Testis (tissue), 3 donors: ENCODE data around the gene SLCO3A1. TPM values are rescaled to one million over a fixed set of nuclear protein-coding genes. Genes with fewer than 3 reads are reported as not detected.

Source experiments
- DNase-seq: peaks from one replicate; pipeline ENCODE4 v3.0.0-alpha.2; 2019
- H3K27ac ChIP-seq, 2 donors: fragments of 200-600 bp; sonication (generic); one replicate each; pipeline ENCODE4 v1.5.1; 2019
- H3K27me3 ChIP-seq: fragments of 200-600 bp; sonication (generic); one replicate; pipeline ENCODE4 v1.5.1; 2019
- H3K36me3 ChIP-seq: fragments of 200-600 bp; sonication (generic); one replicate; pipeline ENCODE4 v1.5.1; 2017; ENCODE audit warnings: low read depth; ENCODE audit errors: missing control alignments
- H3K4me1 ChIP-seq: fragments of 200-600 bp; sonication (generic); one replicate; pipeline ENCODE4 v1.5.1; 2019
- H3K4me3 ChIP-seq, 2 donors: fragments of 200-600 bp; sonication (generic); one replicate each; pipeline ENCODE4 v1.5.1; 2017 to 2019
- H3K9me3 ChIP-seq: fragments of 200-600 bp; sonication (generic); one replicate; pipeline ENCODE4 v1.5.1; 2017
- POLR2A ChIP-seq: fragments of 450-650 bp; IDR thresholded peaks from one replicate; pipeline ENCODE4 v1.6.1; 2017; ENCODE audit warnings: antibody characterized with exemption, mild to moderate bottlenecking, moderate library complexity
- WGBS, 2 donors: methylation state at CpG; one replicate each; pipeline ENCODE4 v1.1.5; 2018; 5-methylcytosine and 5-hydroxymethylcytosine counted together
- intact Hi-C: fragments of 100-400 bp; cut with DNase I; formaldehyde crosslinking; loops from one replicate; pipeline ENCODE4 v1.15.1; 2023; ENCODE audit warnings: low total_unique reads
- polyA plus RNA-seq: library from polyadenylated mRNA; stranded (reverse); fragments of 350-450 nt; fragmentation: Illumina TruSeq; extraction: RNeasy Lipid Tissue Mini Kit (QIAGEN cat#74804); gene quantifications from one replicate; pipeline ENCODE4 v1.2.3, GENCODE V29; 2014; ENCODE audit warnings: low read depth, low replicate concordance; ENCODE audit not compliant: insufficient read depth
- total RNA-seq, 2 donors: library from RNA; depleted of rRNA; stranded (reverse); fragments of >200 nt; gene quantifications; one replicate each; pipeline ENCODE4 v1.2.3, GENCODE V29; 2016
- TF ChIP-seq, protein P1 (sequence below), 3 experiments: fragments of 450-650 bp in 2 of 3; fragments of 200-600 bp in 1 of 3; sonication (generic) in 1 of 3; IDR thresholded peaks; one replicate each; pipeline ENCODE4 v1.5.1; 2016 to 2019; ENCODE audit warnings: antibody characterized with exemption in 3 of 3, mild to moderate bottlenecking in 2 of 3, moderate library complexity in 1 of 3

SLCO3A1 gene
- total and polyA plus RNA-seq, 3 donors from 2014 or later, result 76.3 to 144 (median 77.2) TPM

DNA sequence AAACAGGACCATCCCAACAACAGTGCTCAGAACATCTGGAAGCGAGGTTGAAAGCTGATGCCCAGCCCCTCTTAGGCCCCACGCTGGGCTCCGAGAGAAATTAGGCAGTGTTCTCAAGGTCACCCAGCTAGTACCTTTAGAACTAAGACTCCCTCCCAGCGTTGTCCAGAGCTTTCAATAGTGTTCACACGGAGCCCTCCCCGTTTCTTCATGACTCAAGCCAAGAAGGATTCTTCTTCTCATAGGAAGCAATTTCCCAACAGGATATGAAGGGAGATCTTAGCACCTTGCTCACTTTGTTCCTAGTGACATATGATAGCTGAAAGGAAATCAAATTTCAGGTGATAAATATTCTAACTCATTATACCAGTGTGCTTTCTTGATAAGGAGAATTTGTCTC is 296.0 kb downstream of the SLCO3A1 start:
- H3K4me3 ChIP-seq, result no peak overlapping the region
- intact Hi-C loops, result no loop called here
- no peak for DNase-seq
- H3K27ac ChIP-seq, result no peak overlapping the region
- no peak for TF ChIP-seq POLR2A
- TF ChIP-seq, protein P1, sequence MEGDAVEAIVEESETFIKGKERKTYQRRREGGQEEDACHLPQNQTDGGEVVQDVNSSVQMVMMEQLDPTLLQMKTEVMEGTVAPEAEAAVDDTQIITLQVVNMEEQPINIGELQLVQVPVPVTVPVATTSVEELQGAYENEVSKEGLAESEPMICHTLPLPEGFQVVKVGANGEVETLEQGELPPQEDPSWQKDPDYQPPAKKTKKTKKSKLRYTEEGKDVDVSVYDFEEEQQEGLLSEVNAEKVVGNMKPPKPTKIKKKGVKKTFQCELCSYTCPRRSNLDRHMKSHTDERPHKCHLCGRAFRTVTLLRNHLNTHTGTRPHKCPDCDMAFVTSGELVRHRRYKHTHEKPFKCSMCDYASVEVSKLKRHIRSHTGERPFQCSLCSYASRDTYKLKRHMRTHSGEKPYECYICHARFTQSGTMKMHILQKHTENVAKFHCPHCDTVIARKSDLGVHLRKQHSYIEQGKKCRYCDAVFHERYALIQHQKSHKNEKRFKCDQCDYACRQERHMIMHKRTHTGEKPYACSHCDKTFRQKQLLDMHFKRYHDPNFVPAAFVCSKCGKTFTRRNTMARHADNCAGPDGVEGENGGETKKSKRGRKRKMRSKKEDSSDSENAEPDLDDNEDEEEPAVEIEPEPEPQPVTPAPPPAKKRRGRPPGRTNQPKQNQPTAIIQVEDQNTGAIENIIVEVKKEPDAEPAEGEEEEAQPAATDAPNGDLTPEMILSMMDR (IDR thresholded peaks at IDR 0.05), result no peak
- no peaks in the 10 kb centered on the region for H3K4me1 ChIP-seq
- no peaks in the 10 kb centered on the region for H3K9me3 ChIP-seq
- H3K27me3 ChIP-seq, result no peaks in the 10 kb centered on the region
- H3K36me3 ChIP-seq, result no peaks in the 10 kb centered on the region
- whole genome bisulfite sequencing, 2 donors, result 53 to 73% methylated on average over 6 of the region's 6 CpGs

- 90 to 96% methylated on average over 8 of the region's 8 CpGs for WGBS, 2 donors
- no peaks in the 10 kb centered on the region for H3K36me3 ChIP-seq
- intact Hi-C loops, result no loop called here
- H3K4me1 ChIP-seq, result no peaks in the 10 kb centered on the region
- TF ChIP-seq, protein P1 (IDR thresholded peaks at IDR 0.05), result no peak
- TF ChIP-seq POLR2A, result no peak
- DNase-seq, result no peak
- no peak overlapping the region for H3K4me3 ChIP-seq
- no peaks in the 10 kb centered on the region for H3K9me3 ChIP-seq
- H3K27ac ChIP-seq, result no peak overlapping the region
- H3K27me3 ChIP-seq, result no peaks in the 10 kb centered on the region
Observed at GRCh38 chr15:92151168-92151567, 297.7 kb downstream of the SLCO3A1 start.

- 48 to 53% methylated on average over 3 of the region's 3 CpGs for WGBS, 2 donors
- Histone ChIP-seq H3K27ac (no peak overlapping the region), H3K27me3 (no peaks in the 10 kb centered on the region), H3K4me3 (no peak overlapping the region), H3K36me3 (no peaks in the 10 kb centered on the region), H3K9me3 (no peaks in the 10 kb centered on the region), H3K4me1 (no peaks in the 10 kb centered on the region)
- DNase-seq, result no peak
- TF ChIP-seq, protein P1 (IDR thresholded peaks at IDR 0.05), result no peak
- no peak for TF ChIP-seq POLR2A
- intact Hi-C loops, result no loop called here
Observed at GRCh38 chr15:92151741-92152140, 298.2 kb downstream of the SLCO3A1 start.

- intact Hi-C loops, result no loop called here
- Histone ChIP-seq H3K36me3 (no peaks in the 10 kb centered on the region), H3K9me3 (no peaks in the 10 kb centered on the region), H3K27me3 (no peaks in the 10 kb centered on the region), H3K4me1 (no peaks in the 10 kb centered on the region), H3K4me3 (no peak overlapping the region), H3K27ac (no peak overlapping the region)
- 97 to 100% methylated on average over 1 of the region's 1 CpG for WGBS, 2 donors
- no peak for DNase-seq
- TF ChIP-seq POLR2A, result no peak
- TF ChIP-seq, protein P1 (IDR thresholded peaks at IDR 0.05), result no peak
Observed at GRCh38 chr15:92152983-92153382, 299.5 kb downstream of the SLCO3A1 start.

DNA sequence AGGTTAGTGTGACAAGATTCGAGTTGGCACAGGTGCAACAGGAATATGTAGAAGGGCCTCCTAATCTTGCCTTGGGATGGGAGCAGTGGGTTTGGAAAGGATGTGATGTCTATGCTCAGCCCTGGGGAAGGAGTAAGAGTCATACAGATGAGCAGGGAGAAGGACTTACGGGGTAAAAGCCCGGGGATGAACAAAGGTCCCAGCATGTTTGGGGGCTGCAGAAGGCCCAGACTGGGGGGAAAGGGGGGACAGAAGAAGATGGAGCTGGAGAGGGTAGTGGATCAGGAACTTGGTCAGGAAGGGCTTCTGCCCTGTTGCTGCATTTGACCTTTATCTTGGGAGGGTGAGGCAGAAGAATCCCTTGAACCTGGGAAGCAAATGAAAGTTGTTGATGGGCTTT is 300.1 kb downstream of the SLCO3A1 start:
- no peak overlapping the region for H3K27ac ChIP-seq

More for the DNA sequence above, 300.1 kb downstream of the SLCO3A1 start:
- Histone ChIP-seq H3K4me1 (no peaks in the 10 kb centered on the region), H3K27me3 (no peaks in the 10 kb centered on the region), H3K36me3 (no peaks in the 10 kb centered on the region), H3K4me3 (no peak overlapping the region), H3K9me3 (no peaks in the 10 kb centered on the region)
- no peak for DNase-seq
- no peak for TF ChIP-seq POLR2A
- TF ChIP-seq, protein P1 (IDR thresholded peaks at IDR 0.05), result no peak
- 94 to 98% methylated on average over 3 of the region's 3 CpGs for WGBS, 2 donors
- intact Hi-C loops, result no loop called here
